Skin of body (tissue), 2 donors: ENCODE measurements around the gene WDR45. TPM values are rescaled to one million over a fixed set of nuclear protein-coding genes. Genes with fewer than 3 reads are reported as not detected.
"Not testable (repeated sequence)": the region's sequence is repeated elsewhere in the genome, so short reads cannot be mapped to it uniquely, and the experiment has no call there.

Experiments used
- DNase-seq: peaks from one replicate; lab custom pipeline; 2025; lab: John Stamatoyannopoulos, UW
- total RNA-seq: library from RNA; depleted of rRNA; stranded (reverse); fragments of >200 nt; gene quantifications from one replicate; pipeline ENCODE4 v1.2.3, GENCODE V29; 2014

WDR45 gene
- 29.6 TPM for total RNA-seq

DNA sequence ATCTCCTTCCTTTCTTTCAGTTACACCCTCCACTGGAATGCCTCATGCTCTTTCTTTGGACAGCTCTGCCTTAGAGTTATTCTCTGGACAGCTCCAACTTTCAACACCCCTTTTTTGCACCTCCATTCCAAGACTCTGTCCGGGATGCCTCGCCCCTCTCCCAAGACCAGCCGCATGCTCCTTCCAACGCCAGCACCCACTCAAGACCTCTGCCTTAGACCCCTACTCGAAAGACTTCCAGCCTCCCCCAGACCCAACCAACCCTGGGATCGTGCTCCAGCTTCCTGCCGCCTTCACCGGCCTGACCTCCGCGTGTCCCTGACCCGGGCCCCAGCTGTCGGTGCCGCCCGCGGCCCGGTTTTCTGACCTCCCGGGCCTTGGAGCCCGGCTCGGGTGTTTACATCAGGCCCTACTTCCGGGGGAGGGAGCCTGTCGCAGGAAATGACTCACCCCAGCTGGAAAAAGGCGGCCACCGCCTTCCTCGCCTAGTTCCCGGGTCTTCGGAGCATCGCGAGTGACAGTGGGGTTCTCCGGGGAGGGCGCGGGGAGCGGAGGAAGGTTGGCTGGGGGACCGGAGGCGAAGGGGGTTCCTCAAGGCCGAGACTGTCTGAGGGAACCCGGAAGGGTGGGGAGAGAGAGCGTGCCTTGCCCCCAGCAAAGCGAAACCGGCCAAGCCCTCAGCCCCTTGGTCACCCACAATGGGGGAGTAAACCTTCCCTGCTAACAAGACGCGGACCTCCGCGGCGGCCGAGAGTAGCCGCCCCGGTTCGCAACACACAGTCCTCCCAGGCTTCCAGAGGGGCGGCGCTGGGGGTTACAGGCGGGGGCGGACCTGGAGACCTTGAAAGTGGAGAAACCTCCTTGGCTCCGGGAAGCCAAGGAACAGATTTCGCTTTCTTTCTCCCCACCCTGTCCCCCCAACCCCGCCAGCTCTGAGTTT, at the start of gene WDR45:
Gene WDR45, minus strand, starts transcription at position 399 of the 940 bp plus-strand sequence. CDS start 1,792 bp downstream, outside the sequence.
- DNase-seq = peak; percentile 73

- DNase-seq = no peak
Observed at GRCh38 chrX:49129427-49129826, 49.7 kb upstream of the WDR45 start.

DNA sequence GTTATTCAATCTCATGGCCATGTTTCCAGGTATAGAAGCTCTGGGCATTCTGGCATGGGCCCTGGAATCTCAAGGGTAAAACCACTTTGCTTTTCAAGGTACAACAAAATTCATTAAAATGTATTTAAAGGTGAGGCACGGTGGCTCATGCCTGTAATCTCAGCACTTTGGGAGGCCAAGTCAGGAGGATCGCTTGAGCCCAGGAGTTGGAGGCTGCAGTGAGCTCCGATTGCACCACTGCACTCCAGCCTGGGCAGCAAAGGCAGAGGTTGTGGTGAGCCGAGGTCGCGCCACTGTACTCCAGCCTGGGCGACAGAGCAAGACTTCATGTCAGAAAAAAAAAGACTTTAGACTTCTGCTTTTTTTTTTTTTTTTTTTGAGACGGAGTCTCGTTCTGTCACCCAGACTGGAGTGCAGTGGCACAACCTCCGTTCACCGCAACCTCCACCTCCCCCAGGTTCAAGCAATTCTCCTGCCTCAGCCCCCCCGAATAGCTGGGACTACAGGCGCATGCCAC, 48.1 kb upstream of the WDR45 start:
- not testable (repeated sequence) for DNase-seq

DNA sequence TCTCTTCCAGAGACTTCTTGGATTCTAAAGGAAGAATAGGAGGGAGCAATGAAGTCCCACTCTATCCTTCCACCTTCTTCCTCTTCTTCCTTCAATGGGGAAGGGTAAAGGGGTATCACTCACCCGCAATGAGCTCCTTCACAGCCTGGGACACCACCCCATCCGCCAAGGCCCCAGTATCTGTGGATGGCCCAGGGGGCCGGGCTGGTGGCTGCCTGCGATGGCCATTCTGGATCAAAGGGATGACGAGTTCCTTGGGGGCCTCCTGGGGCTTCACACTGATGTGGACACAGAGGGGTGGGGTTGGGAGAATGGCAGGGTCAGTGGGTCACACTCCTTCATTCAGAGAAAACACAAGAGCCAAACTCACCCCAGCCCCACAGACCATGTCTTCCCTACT, 42.8 kb upstream of the WDR45 start:
- no peak for DNase-seq

DNA sequence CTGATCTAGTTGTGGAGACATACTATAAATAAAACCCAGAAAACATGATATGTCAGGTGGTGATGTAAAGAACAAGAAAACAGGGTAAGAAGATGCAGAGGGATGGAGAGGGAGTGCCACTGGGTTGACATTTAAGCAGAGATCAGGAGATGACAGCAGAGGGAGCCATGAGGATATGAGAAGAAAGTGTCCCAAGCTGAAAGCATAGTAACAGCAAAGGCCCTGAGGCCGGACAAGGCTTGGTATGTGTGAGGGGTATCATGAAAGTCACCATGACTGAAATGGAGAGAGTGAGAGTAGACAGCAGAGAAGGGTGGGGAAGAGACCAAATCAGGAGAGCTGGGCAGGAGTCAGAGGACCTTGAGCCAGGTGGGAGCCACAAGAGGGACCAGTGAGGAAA, 40.4 kb upstream of the WDR45 start:
- no peak for DNase-seq

GRCh38 chrX:49117581-49117980, 37.9 kb upstream of the WDR45 start:
- DNase-seq = no peak

- no peak for DNase-seq
Observed at GRCh38 chrX:49116716-49117115, 37.0 kb upstream of the WDR45 start.

GRCh38 chrX:49116076-49116475, 36.4 kb upstream of the WDR45 start:
- DNase-seq = no peak

DNA sequence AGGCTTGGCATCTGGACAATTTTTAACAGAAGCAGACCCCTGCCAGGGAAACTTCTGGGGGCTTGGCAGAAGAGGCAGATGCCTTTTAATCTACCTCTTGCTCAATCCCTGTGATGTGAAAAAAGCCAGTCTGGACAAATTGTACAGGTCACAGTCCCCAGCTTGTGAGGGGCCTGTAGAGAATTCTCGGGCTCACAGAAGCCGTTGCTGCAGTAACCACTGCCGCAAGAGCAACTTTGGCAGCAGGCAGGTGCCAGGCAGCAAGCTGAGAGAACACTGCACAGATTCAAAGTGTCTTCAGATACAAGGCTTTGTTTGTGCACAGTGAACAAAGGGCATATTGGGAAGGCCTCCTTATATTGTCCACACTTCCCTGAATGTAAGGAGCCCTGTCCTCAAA, 32.1 kb upstream of the WDR45 start:
- DNase-seq = no peak

DNA sequence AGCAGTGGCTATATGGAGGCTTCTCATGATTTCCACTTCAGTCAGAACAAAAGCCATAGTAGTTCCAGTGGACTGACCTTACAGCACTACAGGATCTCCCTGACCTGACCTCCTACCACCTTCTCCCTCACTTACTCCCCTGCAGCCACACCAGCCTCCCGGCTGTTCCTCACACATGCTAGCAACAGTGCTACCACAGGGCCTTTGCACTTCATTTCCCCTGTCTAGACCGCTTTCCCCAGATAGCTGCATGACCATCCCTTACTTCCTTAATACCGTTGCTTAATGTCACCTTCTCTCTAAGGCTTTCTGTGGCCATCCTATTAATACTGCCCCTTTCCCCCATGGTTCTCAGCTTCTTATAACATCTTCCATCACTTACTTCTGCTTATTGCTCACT, 30.7 kb upstream of the WDR45 start:
- no peak for DNase-seq

DNA sequence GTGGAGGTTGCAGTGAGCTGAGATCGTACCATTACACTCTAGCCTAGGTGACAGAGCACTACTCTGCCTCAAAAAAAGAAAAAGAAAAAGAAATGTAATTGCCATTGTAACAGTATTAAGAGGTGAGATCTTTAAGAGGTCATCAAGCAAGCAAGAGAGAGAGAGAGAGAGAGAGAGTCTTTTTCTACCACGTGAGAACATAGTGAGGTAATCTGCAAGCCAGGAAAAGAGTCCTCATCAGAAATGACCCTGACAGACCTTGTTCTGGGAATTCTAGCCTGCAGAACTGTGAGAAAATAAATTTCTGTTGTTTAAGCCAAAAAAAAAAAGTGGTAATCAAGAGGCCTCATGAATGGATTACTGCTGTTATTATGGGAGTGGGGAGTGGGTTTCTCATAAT, 29.0 kb upstream of the WDR45 start:
- DNase-seq = no peak

- DNase-seq = peak; percentile 41
Observed at GRCh38 chrX:49106930-49107329, 27.2 kb upstream of the WDR45 start.

- no peak for DNase-seq
Observed at GRCh38 chrX:49106296-49106695, 26.6 kb upstream of the WDR45 start.

DNA sequence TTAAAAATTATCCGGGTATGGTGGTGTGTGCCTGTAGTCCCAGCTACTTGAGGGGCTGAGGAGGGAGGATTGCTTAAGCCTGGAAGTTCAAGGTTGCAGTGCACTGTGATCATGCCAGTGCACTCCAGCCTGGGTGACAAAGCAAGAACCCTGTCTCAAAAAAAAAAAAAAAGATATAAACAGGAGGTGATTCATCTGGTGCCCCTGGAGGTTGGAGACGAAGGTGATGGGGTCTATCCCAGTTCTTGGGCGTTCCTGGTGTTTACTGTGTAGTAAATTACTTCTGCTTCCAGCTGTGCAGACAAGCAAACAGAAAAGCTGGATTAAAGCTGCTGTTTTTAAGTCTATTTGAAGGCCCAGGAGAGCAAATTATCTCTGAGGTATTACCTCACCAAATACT, 23.9 kb upstream of the WDR45 start:
- no peak for DNase-seq

DNA sequence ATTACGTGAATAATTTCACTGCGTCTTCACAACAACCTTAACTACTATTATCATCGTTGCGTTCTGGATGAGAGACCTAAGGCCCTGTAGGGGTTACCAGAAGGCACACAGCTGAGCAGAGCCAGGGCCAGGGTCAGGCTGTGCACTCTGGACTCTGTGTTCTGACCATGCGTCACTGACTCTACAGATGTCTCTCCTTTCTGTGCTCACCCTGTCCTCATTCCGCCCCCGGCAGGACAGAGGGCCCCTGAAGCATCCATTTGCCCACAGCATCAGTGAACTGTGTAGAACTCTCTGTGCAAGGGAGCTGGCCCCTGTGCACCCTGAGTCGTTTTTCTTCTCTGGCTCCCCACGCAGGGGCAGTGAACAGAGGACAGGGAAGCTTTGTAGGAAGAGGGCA, 22.5 kb upstream of the WDR45 start:
- DNase-seq = no peak

DNA sequence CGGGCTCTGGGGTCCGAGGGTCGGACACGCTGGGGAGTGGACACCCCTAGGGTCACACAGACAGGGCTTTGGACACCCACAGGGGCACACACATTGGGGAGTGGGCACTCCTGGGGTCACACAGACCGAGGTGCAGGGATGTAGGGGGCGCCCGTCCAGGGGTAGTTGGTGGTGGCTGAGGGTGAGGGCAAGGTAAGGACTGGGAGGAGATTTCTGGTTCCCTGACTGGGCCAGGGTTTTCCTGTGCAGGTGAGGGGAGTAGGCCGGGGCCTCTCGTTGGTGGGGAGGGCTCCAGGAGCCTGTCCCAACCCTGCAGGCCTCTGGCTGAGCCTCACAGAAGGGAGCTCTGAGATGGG, 21.9 kb upstream of the WDR45 start:
- no peak for DNase-seq

DNA sequence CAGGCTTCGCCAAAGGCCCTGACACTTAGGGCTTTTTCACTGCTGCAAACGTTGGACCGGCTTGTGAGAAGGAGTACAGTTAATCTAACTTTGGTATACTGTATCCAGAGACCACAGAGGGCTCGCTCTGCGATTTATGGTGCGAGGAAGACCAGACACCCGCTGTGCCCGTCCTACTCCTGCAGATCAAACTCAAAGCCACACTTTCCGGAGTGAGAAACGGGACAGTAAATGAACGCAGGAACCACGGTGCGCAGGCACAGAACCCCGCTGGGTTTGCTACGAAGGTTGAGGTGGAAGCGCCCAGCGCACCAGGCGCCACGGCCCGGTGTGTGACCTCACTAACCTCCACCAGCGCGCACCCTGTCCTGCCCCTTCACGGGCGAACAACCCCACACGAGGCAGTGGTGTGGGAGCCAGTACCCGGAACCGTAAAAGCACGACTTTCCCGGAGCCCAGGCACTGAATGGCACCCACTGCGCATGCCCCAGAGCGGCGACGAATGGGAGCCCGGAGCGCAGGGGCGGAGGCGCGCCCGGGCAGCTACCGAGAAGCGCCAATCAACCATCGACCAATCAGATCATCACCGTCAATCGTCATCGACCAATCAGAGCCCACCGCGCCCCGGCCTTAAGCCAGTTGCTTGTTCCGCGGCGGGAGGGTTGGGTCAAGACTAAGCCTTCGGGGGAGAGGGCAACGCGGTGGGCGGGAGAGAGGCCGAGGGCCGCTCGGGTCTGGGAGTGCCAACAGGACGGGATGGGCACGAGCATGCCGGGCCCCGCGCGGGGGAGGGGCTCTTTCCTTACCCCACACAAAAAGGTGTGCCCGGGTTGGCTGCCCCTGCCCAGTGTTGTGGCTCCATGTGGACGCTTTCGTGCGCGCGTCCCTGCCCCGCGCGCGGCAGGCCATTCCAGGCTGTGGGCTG, 21.3 kb upstream of the WDR45 start:
- peak; percentile 84 for DNase-seq

GRCh38 chrX:49096419-49096818, 16.7 kb upstream of the WDR45 start:
- no peak for DNase-seq

- DNase-seq = no peak
Observed at GRCh38 chrX:49089553-49089952, 9.9 kb upstream of the WDR45 start.

DNA sequence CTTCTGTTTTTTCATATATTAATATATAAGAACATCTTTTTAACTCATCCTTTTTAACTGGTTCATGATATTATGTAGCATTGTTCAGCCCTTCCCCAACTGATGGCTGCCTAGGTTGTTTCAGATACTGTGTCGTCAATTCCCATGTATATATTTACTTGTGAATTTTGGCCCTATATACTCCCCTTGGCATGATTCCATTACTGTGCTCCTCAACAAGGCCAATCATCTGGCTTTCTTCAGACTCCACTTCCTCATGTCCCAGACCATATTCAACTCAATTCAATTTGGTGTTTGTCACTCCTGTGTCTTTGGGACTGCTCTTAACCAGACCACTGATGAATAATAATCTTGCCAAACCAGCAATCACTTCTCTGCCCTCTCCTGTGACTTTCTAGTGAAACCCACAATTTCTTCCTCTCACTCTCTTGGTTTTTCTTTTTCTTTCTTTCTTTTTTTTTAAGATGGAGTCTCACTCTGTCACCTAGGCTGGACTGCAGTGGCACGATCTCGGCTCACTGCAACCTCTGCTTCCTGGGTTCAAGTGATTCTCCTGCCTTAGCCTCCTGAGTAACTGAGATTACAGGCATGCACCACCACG, 2.7 kb upstream of the WDR45 start:
- DNase-seq = peak; percentile 3

DNA sequence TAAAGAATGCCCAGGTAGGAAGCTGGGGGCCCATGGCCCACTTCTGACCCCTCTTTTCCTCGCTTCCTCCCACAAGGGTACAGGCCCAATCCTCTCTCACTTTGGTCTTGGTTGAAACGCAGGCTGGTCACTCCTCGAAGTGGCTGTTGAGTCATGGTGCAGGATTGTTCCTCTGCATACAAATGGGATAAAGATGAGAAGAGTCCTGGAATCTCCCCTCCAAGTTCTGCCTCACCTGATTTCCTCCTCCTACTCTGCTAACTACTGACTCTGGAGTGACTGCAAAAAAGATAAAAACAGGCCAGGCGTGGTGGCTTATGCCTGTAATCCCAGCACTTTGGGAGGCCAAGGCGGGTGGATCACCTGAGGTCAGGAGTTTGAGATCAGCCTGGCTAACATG, 1.7 kb downstream of the WDR45 start:
- DNase-seq = no peak

DNA sequence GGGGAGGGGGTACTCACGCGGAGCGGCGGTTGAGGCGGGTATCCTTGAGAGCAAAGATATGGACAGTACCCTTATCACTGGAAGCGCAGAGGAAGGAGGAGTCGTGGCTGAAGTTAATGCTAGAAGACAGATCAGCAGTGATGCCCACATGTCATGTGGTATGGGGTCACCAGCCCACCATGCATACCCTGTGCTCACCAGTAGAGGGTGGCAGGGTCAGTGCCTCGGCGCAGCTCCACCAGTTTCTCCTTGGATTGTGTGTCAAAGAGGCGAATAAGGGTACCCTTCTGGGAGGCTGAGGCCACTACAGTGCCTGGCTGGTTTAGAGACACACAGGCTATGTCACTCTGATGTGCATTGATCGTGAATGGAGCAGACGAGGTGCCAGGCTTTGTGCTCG, 4.3 kb downstream of the WDR45 start:
- no peak for DNase-seq
